DOHH2 (cell line): ENCODE measurements around the gene ABCC9.

Source experiments
- H3F3A ChIP-seq: fragments of 200-600 bp; sonication (generic), shearing (Covaris generic); 2 replicates; pipeline ENCODE4 v1.6.0; 2016; ENCODE audit warnings: antibody characterized with exemption, mild to moderate bottlenecking; ENCODE audit not compliant: control insufficient read depth, insufficient read depth
- H3K27ac ChIP-seq: fragments of 200-600 bp; sonication (generic); 2 replicates; pipeline ENCODE4 v1.5.1; 2014; ENCODE audit warnings: low read depth, mild to moderate bottlenecking, low read length, moderate library complexity
- H3K27me3 ChIP-seq: fragments of 200-600 bp; sonication (generic); 2 replicates; pipeline ENCODE4 v1.6.1; 2014; ENCODE audit warnings: mild to moderate bottlenecking, low read length, mixed read lengths; ENCODE audit not compliant: control insufficient read depth
- H3K36me3 ChIP-seq: fragments of 200-600 bp; sonication (generic); 2 replicates; pipeline ENCODE4 v1.6.1; 2014; ENCODE audit warnings: mild to moderate bottlenecking, low read length, moderate library complexity, mixed read lengths; ENCODE audit not compliant: control insufficient read depth
- H3K4me1 ChIP-seq: fragments of 200-600 bp; sonication (generic); 2 replicates; pipeline ENCODE4 v1.6.1; 2014; ENCODE audit warnings: mild to moderate bottlenecking, low read length, mixed read lengths; ENCODE audit not compliant: control insufficient read depth
- H3K4me2 ChIP-seq: fragments of 200-600 bp; sonication (generic); 2 replicates; pipeline ENCODE4 v1.6.0; 2014; ENCODE audit warnings: mild to moderate bottlenecking, low read length, moderate library complexity
- H3K4me3 ChIP-seq: fragments of 200-600 bp; sonication (generic); 2 replicates; pipeline ENCODE4 v1.5.1; 2014; ENCODE audit warnings: mild to moderate bottlenecking, low read length, mixed read lengths
- H3K79me2 ChIP-seq: fragments of 200-600 bp; sonication (generic); 2 replicates; pipeline ENCODE4 v1.6.1; 2014; ENCODE audit warnings: mild to moderate bottlenecking, low read length, mixed read lengths; ENCODE audit not compliant: control insufficient read depth
- H3K9me2 ChIP-seq: fragments of 200-600 bp; sonication (generic); replicated peaks from 2 replicates; pipeline ENCODE4 v1.6.1; 2014; ENCODE audit warnings: mild to moderate bottlenecking, low read length, mixed read lengths; ENCODE audit not compliant: control insufficient read depth
- H3K9me3 ChIP-seq: fragments of 200-600 bp; sonication (generic); 2 replicates; pipeline ENCODE4 v1.6.1; 2014; ENCODE audit warnings: antibody characterized with exemption, low read length, mixed read lengths; ENCODE audit not compliant: control insufficient read depth, insufficient read depth
- H4K20me1 ChIP-seq: fragments of 200-600 bp; sonication (generic); 2 replicates; pipeline ENCODE4 v1.6.0; 2014; ENCODE audit warnings: low read depth, mild to moderate bottlenecking, antibody characterized with exemption, low read length, moderate library complexity; ENCODE audit not compliant: control insufficient read depth, insufficient read depth
- EZH2phosphoT487 ChIP-seq: fragments of 200-600 bp; sonication (generic); IDR thresholded peaks from 2 replicates; pipeline ENCODE4 v1.6.1; 2017; ENCODE audit warnings: borderline replicate concordance, mild to moderate bottlenecking, antibody characterized with exemption, low read length, moderate library complexity, mixed read lengths
- TF ChIP-seq, protein P1 (sequence below): fragments of 200-600 bp; sonication (generic); IDR thresholded peaks from one replicate; pipeline ENCODE4 v1.5.1; 2014; ENCODE audit warnings: antibody characterized with exemption, mild to moderate bottlenecking, low read depth, low read length; ENCODE audit not compliant: poor library complexity, severe bottlenecking

ABCC9 gene

DNA sequence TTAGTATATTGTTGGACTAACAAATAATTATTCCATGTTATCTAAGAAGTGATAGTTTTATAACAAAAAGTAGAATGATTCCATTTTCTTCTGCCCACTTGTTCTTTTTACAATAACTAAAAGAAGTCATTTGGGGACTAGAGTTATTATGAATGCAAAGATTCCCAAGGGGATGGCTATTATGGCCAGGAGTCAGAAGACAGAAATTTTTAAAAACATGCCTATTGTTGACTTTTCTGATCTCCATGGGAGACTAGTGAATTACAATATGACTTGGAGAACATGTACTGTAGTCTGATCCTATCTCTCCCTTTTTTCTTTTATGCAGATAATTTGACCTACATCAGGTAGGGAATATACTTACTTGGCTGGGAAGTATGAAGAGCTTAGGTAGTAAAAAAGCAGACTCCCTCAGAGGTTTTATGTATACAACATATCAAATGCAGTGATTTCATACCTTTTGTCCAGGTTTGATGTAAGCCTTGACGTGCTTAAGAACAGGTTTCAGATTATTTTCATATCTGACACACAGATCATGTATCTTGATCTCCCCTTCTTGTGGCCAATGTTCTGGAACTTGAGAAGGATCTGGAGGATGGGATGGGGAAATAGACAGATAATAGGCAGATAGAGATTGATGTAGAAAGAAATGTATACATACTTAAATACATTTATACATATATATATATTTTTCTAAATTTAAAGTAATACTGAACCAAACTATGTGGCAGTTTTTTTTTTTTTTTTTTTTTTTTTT, 125.7 kb downstream of the ABCC9 start:
- Histone ChIP-seq H3K27ac (no peak overlapping the region), H3K4me3 (no peak overlapping the region), H3K4me2 (no peak overlapping the region), H4K20me1 (no peaks in the 10 kb centered on the region), H3K79me2 (no peaks in the 10 kb centered on the region), H3K4me1 (no peaks in the 10 kb centered on the region), H3K36me3 (no peaks in the 10 kb centered on the region), H3K27me3 (no peaks in the 10 kb centered on the region), H3F3A (no peaks in the 10 kb centered on the region), H3K9me3 (no peaks in the 10 kb centered on the region), H3K9me2 (no peaks in the 10 kb centered on the region)
- TF ChIP-seq, protein P1, sequence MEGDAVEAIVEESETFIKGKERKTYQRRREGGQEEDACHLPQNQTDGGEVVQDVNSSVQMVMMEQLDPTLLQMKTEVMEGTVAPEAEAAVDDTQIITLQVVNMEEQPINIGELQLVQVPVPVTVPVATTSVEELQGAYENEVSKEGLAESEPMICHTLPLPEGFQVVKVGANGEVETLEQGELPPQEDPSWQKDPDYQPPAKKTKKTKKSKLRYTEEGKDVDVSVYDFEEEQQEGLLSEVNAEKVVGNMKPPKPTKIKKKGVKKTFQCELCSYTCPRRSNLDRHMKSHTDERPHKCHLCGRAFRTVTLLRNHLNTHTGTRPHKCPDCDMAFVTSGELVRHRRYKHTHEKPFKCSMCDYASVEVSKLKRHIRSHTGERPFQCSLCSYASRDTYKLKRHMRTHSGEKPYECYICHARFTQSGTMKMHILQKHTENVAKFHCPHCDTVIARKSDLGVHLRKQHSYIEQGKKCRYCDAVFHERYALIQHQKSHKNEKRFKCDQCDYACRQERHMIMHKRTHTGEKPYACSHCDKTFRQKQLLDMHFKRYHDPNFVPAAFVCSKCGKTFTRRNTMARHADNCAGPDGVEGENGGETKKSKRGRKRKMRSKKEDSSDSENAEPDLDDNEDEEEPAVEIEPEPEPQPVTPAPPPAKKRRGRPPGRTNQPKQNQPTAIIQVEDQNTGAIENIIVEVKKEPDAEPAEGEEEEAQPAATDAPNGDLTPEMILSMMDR, result no peak
- no peak for TF ChIP-seq EZH2phosphoT487

DNA sequence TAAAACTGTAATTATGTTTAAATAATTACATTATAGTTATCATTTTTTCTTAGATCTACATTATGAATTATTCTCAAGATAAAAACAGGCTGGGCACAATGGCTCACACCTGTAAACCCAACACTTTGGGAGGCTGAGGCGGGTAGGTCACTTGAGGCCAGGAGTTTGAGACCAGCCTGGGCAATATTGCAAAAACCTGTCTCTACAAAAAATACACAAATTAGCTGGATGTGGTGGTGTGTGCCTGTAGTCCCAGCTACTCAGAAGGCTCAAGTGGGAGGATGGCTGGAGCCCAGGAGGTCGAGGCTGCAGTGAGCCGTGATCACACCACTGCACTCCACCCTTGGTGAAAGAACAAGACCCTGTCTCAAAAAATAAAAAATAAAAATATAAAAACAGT, 126.4 kb downstream of the ABCC9 start:
- H3K27ac ChIP-seq, result no peak overlapping the region

DNA sequence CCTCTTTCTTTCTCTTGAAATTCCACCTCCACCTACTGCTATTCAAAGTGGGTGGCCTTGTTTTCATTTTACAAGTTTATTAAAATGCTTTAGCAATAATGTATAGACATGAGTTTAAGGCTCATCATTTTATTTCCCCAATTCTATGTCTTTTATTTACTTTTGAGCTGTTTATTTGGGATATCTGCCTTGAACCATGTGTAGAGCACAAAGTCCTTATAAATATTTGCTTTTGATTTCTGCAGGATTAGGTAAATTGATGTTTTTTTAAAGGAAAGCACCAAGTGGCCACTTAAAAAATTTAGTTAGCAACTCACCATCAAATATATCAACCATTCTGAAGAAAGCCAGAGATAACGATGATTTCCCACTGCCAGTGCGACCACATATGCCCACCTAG, 126.9 kb downstream of the ABCC9 start:
- no peaks in the 10 kb centered on the region for H3K4me1 ChIP-seq
- no peaks in the 10 kb centered on the region for H3K36me3 ChIP-seq
- H3K27me3 ChIP-seq, result no peaks in the 10 kb centered on the region
- no peaks in the 10 kb centered on the region for H4K20me1 ChIP-seq
- H3F3A ChIP-seq, result no peaks in the 10 kb centered on the region
- H3K4me3 ChIP-seq, result no peak overlapping the region
- H3K9me2 ChIP-seq, result no peaks in the 10 kb centered on the region
- H3K27ac ChIP-seq, result no peak overlapping the region
- TF ChIP-seq, protein P1, result no peak
- no peak for TF ChIP-seq EZH2phosphoT487
- H3K79me2 ChIP-seq, result no peaks in the 10 kb centered on the region
- no peaks in the 10 kb centered on the region for H3K9me3 ChIP-seq
- H3K4me2 ChIP-seq, result no peak overlapping the region

More for the DNA sequence above, 126.4 kb downstream of the ABCC9 start:
- Histone ChIP-seq H3K4me2 (no peak overlapping the region), H3K9me3 (no peaks in the 10 kb centered on the region), H3K9me2 (no peaks in the 10 kb centered on the region), H3F3A (no peaks in the 10 kb centered on the region), H3K4me1 (no peaks in the 10 kb centered on the region), H4K20me1 (no peaks in the 10 kb centered on the region), H3K27me3 (no peaks in the 10 kb centered on the region), H3K36me3 (no peaks in the 10 kb centered on the region), H3K4me3 (no peak overlapping the region), H3K79me2 (no peaks in the 10 kb centered on the region)
- TF ChIP-seq, protein P1, result no peak
- no peak for TF ChIP-seq EZH2phosphoT487
